Activated CD4-positive, alpha-beta memory T cell treated with anti-CD3 and anti-CD28 coated beads for 36 hours (primary cell): ENCODE data around the gene HOTAIR. TPM values are rescaled to one million over a fixed set of nuclear protein-coding genes. Genes with fewer than 3 reads are reported as not detected.

Experiments used
- CTCF ChIA-PET: fragments of 350-600 bp; sonication (Branson Sonifier 250); formaldehyde crosslinking; loops from one replicate; lab custom pipeline; 2021; ENCODE audit warnings: antibody characterized with exemption, inconsistent platforms; lab: Charles Lee
- POLR2A ChIA-PET: fragments of 350-600 bp; sonication (Branson Sonifier 250); formaldehyde crosslinking; loops from one replicate; lab custom pipeline; 2021; ENCODE audit warnings: antibody characterized with exemption; lab: Charles Lee
- DNase-seq: peaks from one replicate; pipeline ENCODE4 v3.0.0-alpha.2; 2020
- H3K27ac Mint-ChIP-seq: one replicate; pipeline ENCODE4 v1.8.0; 2021; ENCODE audit warnings: mixed read lengths
- H3K27me3 Mint-ChIP-seq: one replicate; pipeline ENCODE4 v1.8.0; 2021; ENCODE audit warnings: mixed read lengths
- H3K36me3 Mint-ChIP-seq: one replicate; pipeline ENCODE4 v1.8.0; 2021; ENCODE audit warnings: mixed read lengths
- H3K4me1 Mint-ChIP-seq: one replicate; pipeline ENCODE4 v1.8.0; 2021; ENCODE audit warnings: low read depth, mixed read lengths
- H3K4me3 Mint-ChIP-seq: one replicate; pipeline ENCODE4 v1.8.0; 2021; ENCODE audit warnings: mild to moderate bottlenecking, mixed read lengths
- H3K9me3 Mint-ChIP-seq: one replicate; pipeline ENCODE4 v1.8.0; 2021; ENCODE audit warnings: mixed read lengths
- intact Hi-C: fragments of 100-400 bp; cut with micrococcal nuclease; formaldehyde crosslinking; loops from one replicate; pipeline ENCODE4 v1.15.1; 2023
- total RNA-seq, 2 experiments: library from RNA; stranded (reverse); gene quantifications; one replicate each; pipeline ENCODE4 v1.2.3, GENCODE V29; 2021

Gene HOTAIR
- total RNA-seq, 2 experiments from 2014 or later, result not detected

GRCh38 chr12:53982648-53983567 is 8.2 kb upstream of the HOTAIR start:
- Mint-ChIP-seq H3K27me3 (peaks cover 88% of the 10 kb centered on the region), H3K9me3 (no peaks in the 10 kb centered on the region), H3K4me3 (no peak overlapping the region), H3K36me3 (no peaks in the 10 kb centered on the region), H3K27ac (no peak overlapping the region), H3K4me1 (peaks cover 15% of the 10 kb centered on the region)
- DNase-seq, result no peak
- ChIA-PET CTCF (no interaction called here), POLR2A (no interaction called here)
- intact Hi-C loops, result loop anchor here (5.0 kb wide), 1 partner anchor 34 kb away; no protein-coding TSS in a partner anchor

- Mint-ChIP-seq H3K27me3 (peaks cover 88% of the 10 kb centered on the region), H3K4me3 (no peak overlapping the region), H3K27ac (no peak overlapping the region), H3K36me3 (no peaks in the 10 kb centered on the region), H3K4me1 (peaks cover 15% of the 10 kb centered on the region), H3K9me3 (no peaks in the 10 kb centered on the region)
- ChIA-PET CTCF (interaction anchor here (1.5 kb wide), 1 partner anchor 24 kb away, joined by 4 read pairs; no protein-coding TSS in a partner anchor), POLR2A (no interaction called here)
- DNase-seq, result no peak
- intact Hi-C loops, result loop anchor here (5.0 kb wide), 1 partner anchor 35 kb away; no protein-coding TSS in a partner anchor
Observed at GRCh38 chr12:53981634-53982565, 7.1 kb upstream of the HOTAIR start.

- DNase-seq, result no peak
- ChIA-PET CTCF (interaction anchor here (0.6 to 1.5 kb wide), 5 partner anchors 8 to 227 kb away, joined by 3 to 4 read pairs (median 3); partner anchors contain the start of genes HOXC4 and HOXC9), POLR2A (no interaction called here)
- intact Hi-C loops, result loop anchor here (5.0 kb wide), 1 partner anchor 36 kb away; no protein-coding TSS in a partner anchor
- Mint-ChIP-seq H3K9me3 (no peaks in the 10 kb centered on the region), H3K27ac (no peak overlapping the region), H3K27me3 (peaks cover 87% of the 10 kb centered on the region), H3K36me3 (no peaks in the 10 kb centered on the region), H3K4me1 (peaks cover 12% of the 10 kb centered on the region), H3K4me3 (no peak overlapping the region)
Observed at GRCh38 chr12:53980802-53981496, 6.2 kb upstream of the HOTAIR start.

GRCh38 chr12:53980104-53980801 is 5.5 kb upstream of the HOTAIR start:
- ChIA-PET POLR2A (no interaction called here), CTCF (interaction anchor here (0.7 to 1.5 kb wide), 4 partner anchors 8 to 227 kb away, joined by 3 to 4 read pairs (median 3); partner anchors contain the start of gene HOXC4)
- Mint-ChIP-seq H3K36me3 (peaks cover 6% of the 10 kb centered on the region), H3K9me3 (no peaks in the 10 kb centered on the region), H3K27me3 (peaks cover 88% of the 10 kb centered on the region), H3K4me1 (peaks cover 12% of the 10 kb centered on the region), H3K4me3 (no peak overlapping the region), H3K27ac (no peak overlapping the region)
- intact Hi-C loops, result loop anchor here (5.0 kb wide), 1 partner anchor 37 kb away; no protein-coding TSS in a partner anchor
- no peak for DNase-seq

GRCh38 chr12:53978477-53979356 is 4.0 kb upstream of the HOTAIR start:
- peaks cover 8% of the 10 kb centered on the region for H3K36me3 Mint-ChIP-seq
- intact Hi-C loops, result no loop called here
- ChIA-PET POLR2A (no interaction called here), CTCF (no interaction called here)
- no peak overlapping the region for H3K4me3 Mint-ChIP-seq
- peaks cover 85% of the 10 kb centered on the region for H3K27me3 Mint-ChIP-seq
- peaks cover 15% of the 10 kb centered on the region for H3K4me1 Mint-ChIP-seq
- no peaks in the 10 kb centered on the region for H3K9me3 Mint-ChIP-seq
- DNase-seq, result no peak
- H3K27ac Mint-ChIP-seq, result no peak overlapping the region

GRCh38 chr12:53977596-53978445 is 3.1 kb upstream of the HOTAIR start:
- Mint-ChIP-seq H3K36me3 (peaks cover 8% of the 10 kb centered on the region), H3K27ac (no peak overlapping the region), H3K27me3 (peaks cover 83% of the 10 kb centered on the region), H3K4me1 (peaks cover 22% of the 10 kb centered on the region), H3K9me3 (no peaks in the 10 kb centered on the region), H3K4me3 (no peak overlapping the region)
- intact Hi-C loops, result no loop called here
- no peak for DNase-seq
- ChIA-PET POLR2A (no interaction called here), CTCF (no interaction called here)

- POLR2A ChIA-PET, result no interaction called here
- CTCF ChIA-PET, result interaction anchor here (0.7 to 1.8 kb wide), 3 partner anchors 8 to 11 kb away, joined by 3 to 5 read pairs (median 3); partner anchors contain the start of gene HOXC10
- intact Hi-C loops, result no loop called here
- no peak overlapping the region for H3K4me3 Mint-ChIP-seq
- no peaks in the 10 kb centered on the region for H3K9me3 Mint-ChIP-seq
- DNase-seq, result no peak
- peaks cover 8% of the 10 kb centered on the region for H3K36me3 Mint-ChIP-seq
- H3K27me3 Mint-ChIP-seq, result peaks cover 84% of the 10 kb centered on the region
- H3K27ac Mint-ChIP-seq, result no peak overlapping the region
- H3K4me1 Mint-ChIP-seq, result peaks cover 22% of the 10 kb centered on the region
Observed at GRCh38 chr12:53976823-53977595, 2.3 kb upstream of the HOTAIR start.

GRCh38 chr12:53976172-53976822 is 1.5 kb upstream of the HOTAIR start:
- ChIA-PET CTCF (interaction anchor here (0.7 to 1.8 kb wide), 3 partner anchors 9 to 10 kb away, joined by 3 to 5 read pairs (median 3); partner anchors contain the start of gene HOXC10), POLR2A (interaction anchor here (1.2 kb wide), 1 partner anchor 208 kb away, joined by 3 read pairs; no protein-coding TSS in a partner anchor)
- H3K9me3 Mint-ChIP-seq, result no peaks in the 10 kb centered on the region
- H3K4me1 Mint-ChIP-seq, result peaks cover 22% of the 10 kb centered on the region
- H3K27me3 Mint-ChIP-seq, result peaks cover 86% of the 10 kb centered on the region
- no peak overlapping the region for H3K4me3 Mint-ChIP-seq
- DNase-seq, result no peak
- no peak overlapping the region for H3K27ac Mint-ChIP-seq
- intact Hi-C loops, result no loop called here
- peaks cover 8% of the 10 kb centered on the region for H3K36me3 Mint-ChIP-seq
